HG02938 (cell line): ENCODE measurements around the gene ZCCHC9.
"Not testable (repeated sequence)": the region's sequence is repeated elsewhere in the genome, so short reads cannot be mapped to it uniquely, and the experiment has no call there.

Experiments used
- ATAC-seq: cut with Tn5 transposase; IDR thresholded peaks from one replicate; pipeline ENCODE4 v1.9.1; 2021; ENCODE audit warnings: mild to moderate bottlenecking, moderate library complexity; ENCODE audit not compliant: unreplicated experiment

The ZCCHC9 gene

GRCh38 chr5:81303563-81303962, 2.2 kb downstream of the ZCCHC9 start:
- ATAC-seq: no peak

GRCh38 chr5:81305785-81306184, 4.4 kb downstream of the ZCCHC9 start:
- no peak for ATAC-seq

GRCh38 chr5:81308836-81309235, 7.4 kb downstream of the ZCCHC9 start:
- ATAC-seq: no peak

GRCh38 chr5:81310402-81311063, 9.1 kb downstream of the ZCCHC9 start:
- ATAC-seq: no peak

- no peak for ATAC-seq
Observed at GRCh38 chr5:81313278-81313677, 11.9 kb downstream of the ZCCHC9 start.

- no peak for ATAC-seq
Observed at GRCh38 chr5:81313686-81314085, 12.3 kb downstream of the ZCCHC9 start.

GRCh38 chr5:81314581-81314980, 13.2 kb downstream of the ZCCHC9 start:
- no peak for ATAC-seq

GRCh38 chr5:81315336-81315735, 13.9 kb downstream of the ZCCHC9 start:
- ATAC-seq: no peak

GRCh38 chr5:81315830-81316229, 14.4 kb downstream of the ZCCHC9 start:
- no peak for ATAC-seq

- no peak for ATAC-seq
Observed at GRCh38 chr5:81316571-81316970, 15.2 kb downstream of the ZCCHC9 start.

GRCh38 chr5:81317536-81317935, 16.1 kb downstream of the ZCCHC9 start:
- ATAC-seq: no peak

GRCh38 chr5:81326554-81326953, 25.2 kb downstream of the ZCCHC9 start:
- ATAC-seq: no peak

GRCh38 chr5:81334304-81335061, 33.1 kb downstream of the ZCCHC9 start:
- no peak for ATAC-seq

- ATAC-seq: no peak
Observed at GRCh38 chr5:81335946-81336345, 34.6 kb downstream of the ZCCHC9 start.

GRCh38 chr5:81336556-81336955, 35.2 kb downstream of the ZCCHC9 start:
- ATAC-seq: no peak

GRCh38 chr5:81337803-81338202, 36.4 kb downstream of the ZCCHC9 start:
- ATAC-seq: no peak

- ATAC-seq: not testable (repeated sequence)
Observed at GRCh38 chr5:81338213-81338612, 36.8 kb downstream of the ZCCHC9 start.

GRCh38 chr5:81344736-81345135, 43.3 kb downstream of the ZCCHC9 start:
- no peak for ATAC-seq

- no peak for ATAC-seq
Observed at GRCh38 chr5:81345411-81346003, 44.1 kb downstream of the ZCCHC9 start.

GRCh38 chr5:81349161-81349560, 47.8 kb downstream of the ZCCHC9 start:
- ATAC-seq: no peak

- no peak for ATAC-seq
Observed at GRCh38 chr5:81350507-81350906, 49.1 kb downstream of the ZCCHC9 start.

GRCh38 chr5:81353189-81353588, 51.8 kb downstream of the ZCCHC9 start:
- no peak for ATAC-seq
